Neural cell (in vitro differentiated cells): Measurements from ENCODE around the gene PLCB4. TPM values are rescaled to one million over a fixed set of nuclear protein-coding genes. Genes with fewer than 3 reads are reported as not detected.

Experiments
- H2AFZ ChIP-seq: fragments of 200-600, 300-800 bp; sonication (generic), shearing (Covaris generic); 2 replicates; pipeline ENCODE4 v1.6.0; 2014; ENCODE audit warnings: low read depth, mild to moderate bottlenecking, antibody characterized with exemption, low read length, moderate library complexity
- H3F3A ChIP-seq: fragments of 200-600 bp; shearing (Covaris generic); 2 replicates; pipeline ENCODE4 v1.6.1; 2016; ENCODE audit warnings: mild to moderate bottlenecking, moderate library complexity, mixed read lengths, antibody characterized with exemption, low read length; ENCODE audit not compliant: insufficient read depth, poor library complexity, severe bottlenecking
- H3K27ac ChIP-seq: fragments of 200-600, 300-800 bp; sonication (generic), shearing (Covaris generic); 2 replicates; pipeline ENCODE4 v1.5.1; 2014; ENCODE audit warnings: mild to moderate bottlenecking, low read length, moderate library complexity
- H3K27me3 ChIP-seq: fragments of 300-800, 200-600 bp; sonication (generic), shearing (Covaris generic); 2 replicates; pipeline ENCODE4 v1.6.0; 2014; ENCODE audit warnings: mild to moderate bottlenecking, low read depth, low read length, moderate library complexity; ENCODE audit not compliant: insufficient read depth
- H3K36me3 ChIP-seq: fragments of 300-800, 200-600 bp; sonication (generic), shearing (Covaris generic); 2 replicates; pipeline ENCODE4 v1.5.1; 2014; ENCODE audit warnings: mild to moderate bottlenecking, antibody characterized with exemption, low read length, moderate library complexity; ENCODE audit not compliant: insufficient read depth
- H3K4me2 ChIP-seq: fragments of 300-800, 200-600 bp; sonication (generic), shearing (Covaris generic); 2 replicates; pipeline ENCODE4 v1.6.0; 2014; ENCODE audit warnings: mild to moderate bottlenecking, low read length
- H3K4me3 ChIP-seq: fragments of 300-800, 200-600 bp; sonication (generic), shearing (Covaris generic); 2 replicates; pipeline ENCODE4 v1.5.1; 2014; ENCODE audit warnings: mild to moderate bottlenecking, low read length, moderate library complexity
- H3K79me2 ChIP-seq: fragments of 200-600 bp; shearing (Covaris generic); replicated peaks from 2 replicates; pipeline ENCODE4 v1.6.0; 2014; ENCODE audit warnings: mild to moderate bottlenecking, low read length, moderate library complexity; ENCODE audit not compliant: insufficient read depth
- H3K9ac ChIP-seq: fragments of 300-800, 200-600 bp; sonication (generic), shearing (Covaris generic); 2 replicates; pipeline ENCODE4 v1.6.1; 2016; ENCODE audit warnings: mild to moderate bottlenecking, low read length, mixed read lengths
- H3K9me2 ChIP-seq: fragments of 200-600 bp; shearing (Covaris generic); 2 replicates; pipeline ENCODE4 v1.6.1; 2016; ENCODE audit warnings: mild to moderate bottlenecking, low read length, mixed read lengths; ENCODE audit not compliant: insufficient read depth
- H3K9me3 ChIP-seq: fragments of 200-600, 300-800 bp; sonication (generic), shearing (Covaris generic); 2 replicates; pipeline ENCODE4 v1.6.1; 2016; ENCODE audit warnings: mild to moderate bottlenecking, mixed run types, low read length, moderate library complexity, mixed read lengths
- H4K20me1 ChIP-seq: fragments of 200-600 bp; shearing (Covaris generic); 2 replicates; pipeline ENCODE4 v1.6.1; 2016; ENCODE audit warnings: mild to moderate bottlenecking, mixed run types; ENCODE audit not compliant: insufficient read depth
- EP300 ChIP-seq: fragments of 450-650 bp; conservative IDR thresholded peaks from 2 replicates; pipeline ENCODE4 v1.6.1; 2014; ENCODE audit warnings: antibody characterized with exemption, mild to moderate bottlenecking, moderate library complexity; ENCODE audit not compliant: poor library complexity, severe bottlenecking
- EZH2 ChIP-seq: fragments of 200-600, 300-800 bp; shearing (Covaris generic), sonication (generic); IDR thresholded peaks from 2 replicates; pipeline ENCODE4 v1.6.1; 2014; ENCODE audit warnings: antibody characterized with exemption, low read length, borderline replicate concordance, mild to moderate bottlenecking; ENCODE audit not compliant: insufficient read depth, poor library complexity, severe bottlenecking
- MXI1 ChIP-seq: fragments of 450-650 bp; conservative IDR thresholded peaks from 2 replicates; pipeline ENCODE4 v1.6.1; 2014; ENCODE audit warnings: antibody characterized with exemption, mild to moderate bottlenecking; ENCODE audit not compliant: poor library complexity, severe bottlenecking
- POLR2AphosphoS5 ChIP-seq: IDR thresholded peaks from 2 replicates; pipeline ENCODE4 v1.6.1; 2012
- RAD21 ChIP-seq: fragments of 450-650 bp; conservative IDR thresholded peaks from 2 replicates; pipeline ENCODE4 v1.6.1; 2014; ENCODE audit warnings: antibody characterized with exemption, mild to moderate bottlenecking, moderate library complexity
- SMC3 ChIP-seq: fragments of 450-650 bp; conservative IDR thresholded peaks from 2 replicates; pipeline ENCODE4 v1.6.1; 2014; ENCODE audit warnings: antibody characterized with exemption, mild to moderate bottlenecking, moderate library complexity; ENCODE audit not compliant: poor library complexity
- TAF1 ChIP-seq: IDR thresholded peaks from 2 replicates; pipeline ENCODE4 v1.6.1; 2012; ENCODE audit warnings: low read depth
- polyA plus RNA-seq: library from polyadenylated mRNA; depleted of rRNA; stranded (reverse); fragments of >200 nt; gene quantifications from 2 replicates; pipeline ENCODE4 v1.2.3, GENCODE V29; 2014
- TF ChIP-seq, protein P1 (sequence below): IDR thresholded peaks from 2 replicates; pipeline ENCODE4 v1.6.1; 2012; ENCODE audit warnings: borderline replicate concordance
- TF ChIP-seq, protein P2 (sequence below): fragments of 450-650 bp; IDR thresholded peaks from 2 replicates; pipeline ENCODE4 v1.5.1; 2014; ENCODE audit warnings: antibody characterized with exemption, mild to moderate bottlenecking, moderate library complexity; ENCODE audit not compliant: poor library complexity, severe bottlenecking

Gene PLCB4
- polyA plus RNA-seq, 1 donor from 2014 or later: 13.1 TPM

DNA sequence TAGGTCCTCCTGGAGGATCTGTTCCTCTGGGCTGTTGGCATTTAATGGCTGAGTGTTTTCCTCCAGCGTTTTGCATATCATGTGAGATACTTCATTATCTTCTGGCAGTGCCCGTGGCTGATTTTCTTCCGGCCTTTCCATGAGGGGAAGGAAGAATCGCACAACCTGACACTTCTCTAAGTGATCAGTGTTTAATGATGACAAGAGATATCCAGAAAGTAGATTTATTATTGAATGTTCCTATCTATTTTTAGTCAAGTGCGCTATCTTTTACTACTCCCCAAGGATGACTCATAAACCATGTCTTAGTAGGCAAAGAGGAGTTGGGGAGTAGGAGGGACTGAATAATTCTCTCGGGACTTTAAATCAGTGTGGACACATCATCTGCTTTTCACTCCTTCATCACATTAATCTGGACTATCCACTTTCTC lies 149.7 kb downstream of the PLCB4 start:
- Histone ChIP-seq H2AFZ (no peak overlapping the region), H3K9me2 (no peaks in the 10 kb centered on the region), H3K9me3 (no peaks in the 10 kb centered on the region)

DNA sequence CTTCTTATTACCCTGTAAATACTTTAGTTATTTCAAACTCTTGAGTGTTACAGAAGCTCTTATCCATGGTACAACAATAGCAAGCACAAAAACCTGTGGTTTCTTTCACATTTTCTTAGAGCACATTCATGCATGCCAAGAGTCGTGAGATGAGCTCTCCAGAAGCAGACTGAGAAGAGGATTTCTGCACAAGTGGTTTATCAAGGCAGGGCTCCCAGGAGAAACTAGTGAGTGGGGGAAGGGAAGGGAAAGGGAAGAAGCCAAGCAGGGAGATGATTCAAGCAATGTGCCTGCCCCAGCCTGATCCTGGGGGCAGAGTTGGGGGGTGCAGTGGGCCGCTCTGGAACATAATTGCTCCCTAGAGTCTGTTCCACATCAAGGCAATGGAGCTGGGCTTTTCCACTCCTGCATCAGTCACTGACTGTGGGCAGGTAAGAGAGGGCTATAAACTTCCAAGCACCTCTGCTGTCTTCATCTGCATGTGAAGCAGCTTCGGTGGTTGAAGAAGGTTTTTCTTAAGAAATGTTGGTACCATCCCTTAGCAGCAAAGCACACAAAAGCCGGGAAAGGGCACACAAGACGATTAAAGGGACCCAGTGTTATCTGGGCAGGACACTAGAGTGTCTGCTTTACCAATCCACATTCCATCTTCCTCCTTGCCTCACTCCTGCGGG lies 152.1 kb downstream of the PLCB4 start:
- Histone ChIP-seq H3K4me2 (no peak overlapping the region), H4K20me1 (no peaks in the 10 kb centered on the region), H3K9me2 (no peaks in the 10 kb centered on the region), H3K9ac (no peak overlapping the region), H2AFZ (no peak overlapping the region), H3K79me2 (no peaks in the 10 kb centered on the region), H3K27ac (no peak overlapping the region), H3K36me3 (no peaks in the 10 kb centered on the region), H3K9me3 (no peaks in the 10 kb centered on the region), H3K4me3 (no peak overlapping the region), H3K27me3 (no peaks in the 10 kb centered on the region), H3F3A (no peaks in the 10 kb centered on the region)
- TF ChIP-seq SMC3 (no peak), EZH2 (no peak), TAF1 (no peak), RAD21 (no peak), POLR2AphosphoS5 (no peak), EP300 (no peak), MXI1 (no peak)
- TF ChIP-seq, protein P1, sequence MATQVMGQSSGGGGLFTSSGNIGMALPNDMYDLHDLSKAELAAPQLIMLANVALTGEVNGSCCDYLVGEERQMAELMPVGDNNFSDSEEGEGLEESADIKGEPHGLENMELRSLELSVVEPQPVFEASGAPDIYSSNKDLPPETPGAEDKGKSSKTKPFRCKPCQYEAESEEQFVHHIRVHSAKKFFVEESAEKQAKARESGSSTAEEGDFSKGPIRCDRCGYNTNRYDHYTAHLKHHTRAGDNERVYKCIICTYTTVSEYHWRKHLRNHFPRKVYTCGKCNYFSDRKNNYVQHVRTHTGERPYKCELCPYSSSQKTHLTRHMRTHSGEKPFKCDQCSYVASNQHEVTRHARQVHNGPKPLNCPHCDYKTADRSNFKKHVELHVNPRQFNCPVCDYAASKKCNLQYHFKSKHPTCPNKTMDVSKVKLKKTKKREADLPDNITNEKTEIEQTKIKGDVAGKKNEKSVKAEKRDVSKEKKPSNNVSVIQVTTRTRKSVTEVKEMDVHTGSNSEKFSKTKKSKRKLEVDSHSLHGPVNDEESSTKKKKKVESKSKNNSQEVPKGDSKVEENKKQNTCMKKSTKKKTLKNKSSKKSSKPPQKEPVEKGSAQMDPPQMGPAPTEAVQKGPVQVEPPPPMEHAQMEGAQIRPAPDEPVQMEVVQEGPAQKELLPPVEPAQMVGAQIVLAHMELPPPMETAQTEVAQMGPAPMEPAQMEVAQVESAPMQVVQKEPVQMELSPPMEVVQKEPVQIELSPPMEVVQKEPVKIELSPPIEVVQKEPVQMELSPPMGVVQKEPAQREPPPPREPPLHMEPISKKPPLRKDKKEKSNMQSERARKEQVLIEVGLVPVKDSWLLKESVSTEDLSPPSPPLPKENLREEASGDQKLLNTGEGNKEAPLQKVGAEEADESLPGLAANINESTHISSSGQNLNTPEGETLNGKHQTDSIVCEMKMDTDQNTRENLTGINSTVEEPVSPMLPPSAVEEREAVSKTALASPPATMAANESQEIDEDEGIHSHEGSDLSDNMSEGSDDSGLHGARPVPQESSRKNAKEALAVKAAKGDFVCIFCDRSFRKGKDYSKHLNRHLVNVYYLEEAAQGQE: no peak
- TF ChIP-seq, protein P2, sequence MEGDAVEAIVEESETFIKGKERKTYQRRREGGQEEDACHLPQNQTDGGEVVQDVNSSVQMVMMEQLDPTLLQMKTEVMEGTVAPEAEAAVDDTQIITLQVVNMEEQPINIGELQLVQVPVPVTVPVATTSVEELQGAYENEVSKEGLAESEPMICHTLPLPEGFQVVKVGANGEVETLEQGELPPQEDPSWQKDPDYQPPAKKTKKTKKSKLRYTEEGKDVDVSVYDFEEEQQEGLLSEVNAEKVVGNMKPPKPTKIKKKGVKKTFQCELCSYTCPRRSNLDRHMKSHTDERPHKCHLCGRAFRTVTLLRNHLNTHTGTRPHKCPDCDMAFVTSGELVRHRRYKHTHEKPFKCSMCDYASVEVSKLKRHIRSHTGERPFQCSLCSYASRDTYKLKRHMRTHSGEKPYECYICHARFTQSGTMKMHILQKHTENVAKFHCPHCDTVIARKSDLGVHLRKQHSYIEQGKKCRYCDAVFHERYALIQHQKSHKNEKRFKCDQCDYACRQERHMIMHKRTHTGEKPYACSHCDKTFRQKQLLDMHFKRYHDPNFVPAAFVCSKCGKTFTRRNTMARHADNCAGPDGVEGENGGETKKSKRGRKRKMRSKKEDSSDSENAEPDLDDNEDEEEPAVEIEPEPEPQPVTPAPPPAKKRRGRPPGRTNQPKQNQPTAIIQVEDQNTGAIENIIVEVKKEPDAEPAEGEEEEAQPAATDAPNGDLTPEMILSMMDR: no peak

More for the DNA sequence above, 149.7 kb downstream of the PLCB4 start:
- H3K36me3 ChIP-seq: no peaks in the 10 kb centered on the region
- H3K4me2 ChIP-seq: no peak overlapping the region
- no peaks in the 10 kb centered on the region for H3K27me3 ChIP-seq
- no peak overlapping the region for H3K27ac ChIP-seq
- H3K4me3 ChIP-seq: no peak overlapping the region
- H3F3A ChIP-seq: no peaks in the 10 kb centered on the region
- TF ChIP-seq EP300: no peak
- no peak for TF ChIP-seq TAF1
- TF ChIP-seq, protein P2: no peak
- TF ChIP-seq SMC3: no peak
- no peak for TF ChIP-seq MXI1
- TF ChIP-seq RAD21: no peak
- TF ChIP-seq, protein P1: no peak
- TF ChIP-seq EZH2: no peak
- TF ChIP-seq POLR2AphosphoS5: no peak
- H4K20me1 ChIP-seq: no peaks in the 10 kb centered on the region
- H3K79me2 ChIP-seq: no peaks in the 10 kb centered on the region
- H3K9ac ChIP-seq: no peak overlapping the region
